ENCODE measurements around the gene CYP27A1. TPM values are rescaled to one million over a fixed set of nuclear protein-coding genes. Genes with fewer than 3 reads are reported as not detected.

Gene CYP27A1
- total and polyA plus RNA-seq, 10 donors: 8.7 to 65.5 (median 15.2) TPM

DNA sequence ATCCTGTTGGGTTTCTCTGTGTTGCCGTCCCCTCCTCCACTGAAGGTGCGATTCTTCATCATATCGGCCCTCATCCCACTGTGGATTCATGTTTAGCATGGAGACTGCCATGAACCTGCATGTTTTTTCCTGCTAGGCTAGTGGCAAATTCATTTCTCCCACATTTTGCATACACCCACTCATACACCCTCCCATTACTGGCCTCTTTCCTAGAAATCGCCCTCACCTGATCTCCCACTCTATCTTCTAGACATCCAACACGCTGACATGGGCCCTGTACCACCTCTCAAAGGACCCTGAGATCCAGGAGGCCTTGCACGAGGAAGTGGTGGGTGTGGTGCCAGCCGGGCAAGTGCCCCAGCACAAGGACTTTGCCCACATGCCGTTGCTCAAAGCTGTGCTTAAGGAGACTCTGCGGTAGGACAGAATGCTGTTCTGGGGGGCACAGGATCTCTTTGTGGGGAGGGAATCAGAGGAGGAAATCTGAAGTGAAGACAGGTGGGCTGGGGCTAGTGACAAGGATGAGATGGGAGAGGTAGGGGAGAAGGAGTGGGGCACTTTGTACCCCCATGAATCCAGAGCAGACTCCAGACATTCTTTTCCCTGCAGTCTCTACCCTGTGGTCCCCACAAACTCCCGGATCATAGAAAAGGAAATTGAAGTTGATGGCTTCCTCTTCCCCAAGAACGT lies 32.0 kb downstream of the CYP27A1 start:
- no peak overlapping the region for H3K4me3 ChIP-seq
- H3K27ac ChIP-seq: no peak overlapping the region
- DNase-seq: no peak
- H3K27me3 ChIP-seq (replicated peaks in 1 of 7): peaks cover 0 to 14% (median 0%) of the 10 kb centered on the region in 7 donors
- no peaks in the 10 kb centered on the region for H3K9me3 ChIP-seq
- no peak for TF ChIP-seq POLR2AphosphoS5 (IDR thresholded peaks at IDR 0.05)
- TF ChIP-seq POLR2A (IDR thresholded peaks at IDR 0.05): no peak
- TF ChIP-seq, protein P1, sequence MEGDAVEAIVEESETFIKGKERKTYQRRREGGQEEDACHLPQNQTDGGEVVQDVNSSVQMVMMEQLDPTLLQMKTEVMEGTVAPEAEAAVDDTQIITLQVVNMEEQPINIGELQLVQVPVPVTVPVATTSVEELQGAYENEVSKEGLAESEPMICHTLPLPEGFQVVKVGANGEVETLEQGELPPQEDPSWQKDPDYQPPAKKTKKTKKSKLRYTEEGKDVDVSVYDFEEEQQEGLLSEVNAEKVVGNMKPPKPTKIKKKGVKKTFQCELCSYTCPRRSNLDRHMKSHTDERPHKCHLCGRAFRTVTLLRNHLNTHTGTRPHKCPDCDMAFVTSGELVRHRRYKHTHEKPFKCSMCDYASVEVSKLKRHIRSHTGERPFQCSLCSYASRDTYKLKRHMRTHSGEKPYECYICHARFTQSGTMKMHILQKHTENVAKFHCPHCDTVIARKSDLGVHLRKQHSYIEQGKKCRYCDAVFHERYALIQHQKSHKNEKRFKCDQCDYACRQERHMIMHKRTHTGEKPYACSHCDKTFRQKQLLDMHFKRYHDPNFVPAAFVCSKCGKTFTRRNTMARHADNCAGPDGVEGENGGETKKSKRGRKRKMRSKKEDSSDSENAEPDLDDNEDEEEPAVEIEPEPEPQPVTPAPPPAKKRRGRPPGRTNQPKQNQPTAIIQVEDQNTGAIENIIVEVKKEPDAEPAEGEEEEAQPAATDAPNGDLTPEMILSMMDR (IDR thresholded peaks at IDR 0.05 in 8 of 11, conservative IDR thresholded peaks at IDR 0.05 in 3 of 11): no peak
- WGBS, 5 donors: 61 to 75% (median 67%) methylated on average over 11 of the region's 11 CpGs
- H3K36me3 ChIP-seq: peaks cover 0 to 60% (median 4%) of the 10 kb centered on the region in 6 donors
- intact Hi-C loops (cut with DNase I; ENCODE audit: low total_unique reads): no loop called here
- H3K4me1 ChIP-seq: no peaks in the 10 kb centered on the region

DNA sequence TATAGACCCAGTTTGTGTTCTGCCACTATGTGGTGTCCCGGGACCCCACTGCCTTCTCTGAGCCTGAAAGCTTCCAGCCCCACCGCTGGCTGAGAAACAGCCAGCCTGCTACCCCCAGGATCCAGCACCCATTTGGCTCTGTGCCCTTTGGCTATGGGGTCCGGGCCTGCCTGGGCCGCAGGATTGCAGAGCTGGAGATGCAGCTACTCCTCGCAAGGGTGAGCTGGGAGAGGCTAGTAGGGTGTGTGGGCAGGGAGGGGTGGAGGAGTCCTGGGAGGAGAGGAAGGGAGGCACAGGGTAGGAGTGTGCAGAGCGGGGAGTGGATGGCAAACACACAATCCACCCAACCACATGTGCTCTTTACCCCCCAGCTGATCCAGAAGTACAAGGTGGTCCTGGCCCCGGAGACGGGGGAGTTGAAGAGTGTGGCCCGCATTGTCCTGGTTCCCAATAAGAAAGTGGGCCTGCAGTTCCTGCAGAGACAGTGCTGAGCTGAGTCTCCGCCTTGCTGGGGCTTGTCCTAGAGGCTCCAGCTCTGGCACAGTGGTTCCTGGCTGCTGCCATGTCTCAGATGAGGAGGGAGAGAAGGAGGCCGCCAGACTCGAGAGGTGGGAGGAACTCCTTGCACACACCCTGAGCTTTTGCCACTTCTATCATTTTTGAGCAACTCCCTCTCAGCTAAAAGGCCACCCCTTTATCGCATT lies 32.7 kb downstream of the CYP27A1 start:
- 91 to 94% (median 93%) methylated on average over 13 of the region's 13 CpGs for WGBS, 5 donors
- intact Hi-C loops (cut with DNase I; ENCODE audit: low total_unique reads): no loop called here
- Histone ChIP-seq H3K27me3 (replicated peaks in 1 of 7) (peaks cover 0 to 11% (median 0%) of the 10 kb centered on the region in 7 donors), H3K4me1 (no peaks in the 10 kb centered on the region), H3K4me3 (no peak overlapping the region), H3K27ac (no peak overlapping the region), H3K9me3 (no peaks in the 10 kb centered on the region), H3K36me3 (peaks cover 0 to 67% (median 4%) of the 10 kb centered on the region in 6 donors)
- no peak for TF ChIP-seq POLR2A (IDR thresholded peaks at IDR 0.05)
- TF ChIP-seq, protein P1 (IDR thresholded peaks at IDR 0.05 in 8 of 11, conservative IDR thresholded peaks at IDR 0.05 in 3 of 11): no peak
- TF ChIP-seq POLR2AphosphoS5 (IDR thresholded peaks at IDR 0.05): no peak
- DNase-seq: peak; percentile 73

DNA sequence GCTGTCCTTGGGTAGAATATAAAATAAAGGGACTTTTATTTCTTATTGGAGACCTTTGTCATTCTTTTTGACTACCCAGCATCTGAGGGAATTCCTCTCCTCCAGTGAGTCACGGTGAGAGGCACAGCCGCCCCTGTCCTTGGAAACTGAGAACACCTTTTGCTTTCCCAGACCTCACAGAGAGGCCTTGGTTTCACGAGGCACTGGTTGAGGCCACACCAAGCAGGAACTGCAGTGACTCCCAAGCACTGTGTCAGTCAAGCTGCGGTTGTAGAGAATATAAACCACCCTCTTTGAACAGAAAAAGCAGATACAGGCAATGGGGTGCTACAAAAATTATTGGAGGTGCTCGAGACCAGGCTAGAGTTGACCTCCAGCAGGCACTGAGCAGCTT lies 33.3 kb downstream of the CYP27A1 start:
- Histone ChIP-seq H3K9me3 (no peaks in the 10 kb centered on the region), H3K4me1 (no peaks in the 10 kb centered on the region), H3K4me3 (no peak overlapping the region), H3K36me3 (peaks cover 0 to 72% (median 4%) of the 10 kb centered on the region in 6 donors), H3K27ac (no peak overlapping the region), H3K27me3 (replicated peaks in 1 of 7) (peaks cover 0 to 7% (median 0%) of the 10 kb centered on the region in 7 donors)
- DNase-seq: no peak
- 71 to 85% (median 82%) methylated on average over 5 of the region's 5 CpGs for WGBS, 5 donors
- intact Hi-C loops (cut with DNase I; ENCODE audit: low total_unique reads): no loop called here
- TF ChIP-seq POLR2AphosphoS5 (IDR thresholded peaks at IDR 0.05) (no peak), POLR2A (IDR thresholded peaks at IDR 0.05) (no peak)
- TF ChIP-seq, protein P1 (IDR thresholded peaks at IDR 0.05 in 8 of 11, conservative IDR thresholded peaks at IDR 0.05 in 3 of 11): no peak

DNA sequence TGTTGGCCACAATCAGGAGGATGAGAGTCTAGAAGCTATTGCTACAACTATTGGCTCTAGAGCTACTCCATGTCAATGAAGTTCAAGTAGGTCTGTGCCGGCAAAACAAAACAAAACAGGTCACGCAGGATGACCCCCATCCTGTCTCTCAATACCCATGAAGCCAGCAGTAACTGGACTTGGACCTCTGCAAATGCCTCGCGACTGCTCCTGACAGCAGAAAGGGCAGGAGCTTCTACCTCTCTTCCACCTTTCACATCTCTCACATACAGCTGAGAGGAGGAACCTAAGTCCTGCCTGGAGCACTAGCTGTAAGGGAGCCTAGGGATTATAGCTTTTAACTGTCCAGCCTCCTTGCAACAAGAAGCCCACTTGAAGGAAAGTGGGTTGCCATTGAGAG lies 33.7 kb downstream of the CYP27A1 start:
- H3K27ac ChIP-seq: no peak overlapping the region
- intact Hi-C loops (cut with DNase I; ENCODE audit: low total_unique reads): no loop called here
- WGBS, 5 donors: 85 to 96% (median 92%) methylated on average over 4 of the region's 4 CpGs

More for the DNA sequence above, 33.7 kb downstream of the CYP27A1 start:
- no peak for DNase-seq
- TF ChIP-seq, protein P1 (IDR thresholded peaks at IDR 0.05 in 8 of 11, conservative IDR thresholded peaks at IDR 0.05 in 3 of 11): no peak
- no peak for TF ChIP-seq POLR2AphosphoS5 (IDR thresholded peaks at IDR 0.05)
- no peak for TF ChIP-seq POLR2A (IDR thresholded peaks at IDR 0.05)
- Histone ChIP-seq H3K9me3 (no peaks in the 10 kb centered on the region), H3K27me3 (replicated peaks in 1 of 7) (peaks cover 0 to 7% (median 0%) of the 10 kb centered on the region in 7 donors), H3K36me3 (peaks cover 0 to 72% (median 4%) of the 10 kb centered on the region in 6 donors), H3K4me1 (no peaks in the 10 kb centered on the region), H3K4me3 (no peak overlapping the region)
